Astrocyte of the cerebellum (primary cell): ENCODE results near the gene KCNF1.

Source experiments
- DNase-seq: peaks from one replicate; pipeline ENCODE4 v3.0.0-alpha.2; 2011; ENCODE audit warnings: low read depth
- H3K4me3 ChIP-seq: 2 replicates; pipeline ENCODE4 v1.5.1; 2011; ENCODE audit warnings: mild to moderate bottlenecking, low read depth, low read length, moderate library complexity
- in situ Hi-C: cut with HindIII; loops from 2 replicates; pipeline ENCODE4 v1.10.0; 2017; ENCODE audit warnings: low sequenced_read_pairs
- TF ChIP-seq, protein P1 (sequence below): IDR thresholded peaks from 2 replicates; pipeline ENCODE4 v1.5.1; 2012; ENCODE audit warnings: low read length, low read depth, moderate library complexity, mild to moderate bottlenecking; ENCODE audit errors: missing control alignments

The KCNF1 gene

DNA sequence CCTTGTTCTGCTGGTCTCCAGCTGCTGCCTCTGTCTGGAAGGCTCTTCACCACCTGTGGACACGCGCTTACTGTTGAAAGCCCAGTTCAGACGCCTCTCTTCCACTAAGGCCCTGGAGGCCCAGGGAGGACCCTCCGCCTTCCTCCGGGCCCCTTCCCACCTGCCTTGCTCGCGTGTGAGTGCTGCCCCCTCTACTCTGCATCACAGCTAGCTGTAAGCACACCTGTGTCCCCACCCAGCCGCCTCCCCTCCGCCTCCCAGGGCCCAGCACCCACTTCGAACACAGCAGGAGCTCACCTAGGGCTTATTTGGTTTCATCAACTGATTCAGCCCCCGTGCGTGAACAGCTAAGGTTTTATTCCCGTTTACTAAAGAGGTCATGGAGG lies 49.7 kb downstream of the KCNF1 start:
- DNase-seq: no peak
- TF ChIP-seq, protein P1, sequence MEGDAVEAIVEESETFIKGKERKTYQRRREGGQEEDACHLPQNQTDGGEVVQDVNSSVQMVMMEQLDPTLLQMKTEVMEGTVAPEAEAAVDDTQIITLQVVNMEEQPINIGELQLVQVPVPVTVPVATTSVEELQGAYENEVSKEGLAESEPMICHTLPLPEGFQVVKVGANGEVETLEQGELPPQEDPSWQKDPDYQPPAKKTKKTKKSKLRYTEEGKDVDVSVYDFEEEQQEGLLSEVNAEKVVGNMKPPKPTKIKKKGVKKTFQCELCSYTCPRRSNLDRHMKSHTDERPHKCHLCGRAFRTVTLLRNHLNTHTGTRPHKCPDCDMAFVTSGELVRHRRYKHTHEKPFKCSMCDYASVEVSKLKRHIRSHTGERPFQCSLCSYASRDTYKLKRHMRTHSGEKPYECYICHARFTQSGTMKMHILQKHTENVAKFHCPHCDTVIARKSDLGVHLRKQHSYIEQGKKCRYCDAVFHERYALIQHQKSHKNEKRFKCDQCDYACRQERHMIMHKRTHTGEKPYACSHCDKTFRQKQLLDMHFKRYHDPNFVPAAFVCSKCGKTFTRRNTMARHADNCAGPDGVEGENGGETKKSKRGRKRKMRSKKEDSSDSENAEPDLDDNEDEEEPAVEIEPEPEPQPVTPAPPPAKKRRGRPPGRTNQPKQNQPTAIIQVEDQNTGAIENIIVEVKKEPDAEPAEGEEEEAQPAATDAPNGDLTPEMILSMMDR: no peak
- H3K4me3 ChIP-seq: no peak overlapping the region
- in situ Hi-C loops: no loop called here

DNA sequence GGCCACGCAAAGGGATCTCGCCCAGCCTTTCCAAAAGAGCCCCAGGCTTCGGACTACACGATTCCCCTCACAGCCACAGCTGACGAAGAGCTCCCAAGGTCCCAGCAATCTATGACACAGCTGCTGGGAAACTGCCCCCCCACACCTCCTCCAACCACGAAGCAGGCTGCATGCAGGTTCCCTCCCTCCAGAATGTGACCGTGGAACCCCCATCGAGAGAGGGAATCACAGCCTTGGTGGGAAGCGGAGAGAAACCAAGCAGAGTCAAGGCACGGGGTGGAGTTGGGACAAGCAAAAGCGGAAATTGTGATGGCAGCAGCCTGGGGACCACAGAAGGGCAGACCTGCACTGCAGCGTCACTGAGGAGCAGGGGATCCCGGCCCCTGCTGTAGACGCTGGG lies 50.3 kb downstream of the KCNF1 start:
- H3K4me3 ChIP-seq: no peak overlapping the region
- in situ Hi-C loops: no loop called here
- DNase-seq: no peak
- TF ChIP-seq, protein P1: no peak

DNA sequence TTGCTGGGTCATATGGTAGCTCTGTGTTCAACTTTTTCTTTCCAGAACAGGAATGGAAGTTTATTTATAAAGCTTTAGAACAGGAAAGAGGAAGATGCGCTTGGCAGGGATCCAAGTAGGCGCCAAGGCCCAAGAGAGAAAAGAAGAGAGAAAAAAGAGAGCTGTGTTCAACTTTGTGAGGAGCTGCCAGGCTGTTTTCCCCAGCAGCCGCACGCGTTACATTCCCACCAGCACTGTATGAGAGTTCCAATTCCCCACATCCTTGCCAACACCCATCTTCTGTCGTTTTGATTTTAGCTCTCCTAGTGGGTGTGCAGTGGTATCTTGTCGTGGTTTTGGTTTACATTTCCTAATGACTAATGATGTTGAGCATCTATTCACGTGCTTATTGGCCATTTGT lies 51.4 kb downstream of the KCNF1 start:
- TF ChIP-seq, protein P1: no peak
- in situ Hi-C loops: no loop called here
- DNase-seq: no peak
- no peak overlapping the region for H3K4me3 ChIP-seq
